PFSK-1 (cell line): Measurements from ENCODE around the gene DNAH14.

Source experiments
- POLR2AphosphoS5 ChIP-seq: IDR thresholded peaks from 2 replicates; pipeline ENCODE4 v1.6.1; 2012; ENCODE audit warnings: low read depth, mild to moderate bottlenecking, control low read depth, low read length, moderate library complexity
- SIN3A ChIP-seq: IDR thresholded peaks from 2 replicates; pipeline ENCODE4 v1.6.1; 2012; ENCODE audit warnings: mild to moderate bottlenecking, low read length, moderate library complexity, borderline replicate concordance; ENCODE audit not compliant: insufficient read depth
- TAF1 ChIP-seq: IDR thresholded peaks from 2 replicates; pipeline ENCODE4 v1.6.1; 2012; ENCODE audit warnings: low read length, control low read depth, borderline replicate concordance; ENCODE audit not compliant: insufficient read depth
- TF ChIP-seq, protein P1 (sequence below), 2 experiments: IDR thresholded peaks; 2 replicates each; pipeline versions ENCODE4 v1.6.1 to v1.8.0; 2011 to 2012; ENCODE audit warnings: low read depth in 2 of 2, low read length in 2 of 2, control low read depth in 1 of 2, inconsistent platforms in 1 of 2, mild to moderate bottlenecking in 1 of 2, moderate library complexity in 1 of 2; ENCODE audit not compliant: insufficient read depth in 1 of 2

GRCh38 chr1:225446981-225447615, 517.6 kb downstream of the DNAH14 start:
- TF ChIP-seq, protein P1, sequence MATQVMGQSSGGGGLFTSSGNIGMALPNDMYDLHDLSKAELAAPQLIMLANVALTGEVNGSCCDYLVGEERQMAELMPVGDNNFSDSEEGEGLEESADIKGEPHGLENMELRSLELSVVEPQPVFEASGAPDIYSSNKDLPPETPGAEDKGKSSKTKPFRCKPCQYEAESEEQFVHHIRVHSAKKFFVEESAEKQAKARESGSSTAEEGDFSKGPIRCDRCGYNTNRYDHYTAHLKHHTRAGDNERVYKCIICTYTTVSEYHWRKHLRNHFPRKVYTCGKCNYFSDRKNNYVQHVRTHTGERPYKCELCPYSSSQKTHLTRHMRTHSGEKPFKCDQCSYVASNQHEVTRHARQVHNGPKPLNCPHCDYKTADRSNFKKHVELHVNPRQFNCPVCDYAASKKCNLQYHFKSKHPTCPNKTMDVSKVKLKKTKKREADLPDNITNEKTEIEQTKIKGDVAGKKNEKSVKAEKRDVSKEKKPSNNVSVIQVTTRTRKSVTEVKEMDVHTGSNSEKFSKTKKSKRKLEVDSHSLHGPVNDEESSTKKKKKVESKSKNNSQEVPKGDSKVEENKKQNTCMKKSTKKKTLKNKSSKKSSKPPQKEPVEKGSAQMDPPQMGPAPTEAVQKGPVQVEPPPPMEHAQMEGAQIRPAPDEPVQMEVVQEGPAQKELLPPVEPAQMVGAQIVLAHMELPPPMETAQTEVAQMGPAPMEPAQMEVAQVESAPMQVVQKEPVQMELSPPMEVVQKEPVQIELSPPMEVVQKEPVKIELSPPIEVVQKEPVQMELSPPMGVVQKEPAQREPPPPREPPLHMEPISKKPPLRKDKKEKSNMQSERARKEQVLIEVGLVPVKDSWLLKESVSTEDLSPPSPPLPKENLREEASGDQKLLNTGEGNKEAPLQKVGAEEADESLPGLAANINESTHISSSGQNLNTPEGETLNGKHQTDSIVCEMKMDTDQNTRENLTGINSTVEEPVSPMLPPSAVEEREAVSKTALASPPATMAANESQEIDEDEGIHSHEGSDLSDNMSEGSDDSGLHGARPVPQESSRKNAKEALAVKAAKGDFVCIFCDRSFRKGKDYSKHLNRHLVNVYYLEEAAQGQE (IDR thresholded peaks at IDR 0.05; ENCODE audit: insufficient read depth in 1 of 2, low read depth in 2 of 2, low read length in 2 of 2): no peak
- TF ChIP-seq POLR2AphosphoS5: no peak
- no peak for TF ChIP-seq TAF1
- TF ChIP-seq SIN3A: no peak
